GM06990 (cell line): ENCODE results near the gene MED10.

Source experiments
- DNase-seq: peaks from one replicate; pipeline ENCODE4 v3.0.0-alpha.2; 2011; ENCODE audit not compliant: insufficient read length; ENCODE audit errors: extremely low read depth
- H3K27me3 ChIP-seq: replicated peaks from 2 replicates; pipeline ENCODE4 v1.6.0; 2011; ENCODE audit warnings: low read length; ENCODE audit not compliant: control insufficient read depth, insufficient read depth
- H3K36me3 ChIP-seq: 2 replicates; pipeline ENCODE4 v1.5.1; 2011; ENCODE audit warnings: low read length; ENCODE audit not compliant: control insufficient read depth, insufficient read depth
- H3K4me3 ChIP-seq: replicated peaks from 2 replicates; pipeline ENCODE4 v1.5.1; 2011; ENCODE audit warnings: low read depth, mild to moderate bottlenecking, control low read depth, low read length
- TF ChIP-seq, protein P1 (sequence below): IDR thresholded peaks from 2 replicates; pipeline ENCODE4 v1.5.1; 2011; ENCODE audit warnings: low read length, control low read depth, mild to moderate bottlenecking, inconsistent platforms; ENCODE audit not compliant: insufficient read depth, poor library complexity, severe bottlenecking

MED10 gene

DNA sequence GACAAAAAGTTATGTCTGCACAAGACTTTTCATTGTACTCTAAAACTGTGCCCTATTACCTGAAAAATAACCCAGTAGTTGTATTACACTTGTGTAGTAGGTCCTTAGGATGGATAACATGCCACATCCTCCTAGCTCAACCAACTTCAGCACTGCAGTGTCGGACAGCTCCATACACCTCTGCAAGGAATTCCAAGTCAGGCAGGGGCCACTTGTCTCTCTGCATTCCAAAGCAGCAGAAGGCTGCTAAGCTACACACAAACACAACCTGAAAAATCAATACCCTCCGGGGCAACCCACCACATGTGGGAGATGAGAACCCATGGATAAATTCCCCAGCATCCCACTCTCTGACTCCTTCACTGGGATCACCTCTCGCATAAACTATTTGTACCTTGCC, 50.2 kb downstream of the MED10 start:
- DNase-seq = no peak
- H3K36me3 ChIP-seq = no peaks in the 10 kb centered on the region
- no peaks in the 10 kb centered on the region for H3K27me3 ChIP-seq
- TF ChIP-seq, protein P1, sequence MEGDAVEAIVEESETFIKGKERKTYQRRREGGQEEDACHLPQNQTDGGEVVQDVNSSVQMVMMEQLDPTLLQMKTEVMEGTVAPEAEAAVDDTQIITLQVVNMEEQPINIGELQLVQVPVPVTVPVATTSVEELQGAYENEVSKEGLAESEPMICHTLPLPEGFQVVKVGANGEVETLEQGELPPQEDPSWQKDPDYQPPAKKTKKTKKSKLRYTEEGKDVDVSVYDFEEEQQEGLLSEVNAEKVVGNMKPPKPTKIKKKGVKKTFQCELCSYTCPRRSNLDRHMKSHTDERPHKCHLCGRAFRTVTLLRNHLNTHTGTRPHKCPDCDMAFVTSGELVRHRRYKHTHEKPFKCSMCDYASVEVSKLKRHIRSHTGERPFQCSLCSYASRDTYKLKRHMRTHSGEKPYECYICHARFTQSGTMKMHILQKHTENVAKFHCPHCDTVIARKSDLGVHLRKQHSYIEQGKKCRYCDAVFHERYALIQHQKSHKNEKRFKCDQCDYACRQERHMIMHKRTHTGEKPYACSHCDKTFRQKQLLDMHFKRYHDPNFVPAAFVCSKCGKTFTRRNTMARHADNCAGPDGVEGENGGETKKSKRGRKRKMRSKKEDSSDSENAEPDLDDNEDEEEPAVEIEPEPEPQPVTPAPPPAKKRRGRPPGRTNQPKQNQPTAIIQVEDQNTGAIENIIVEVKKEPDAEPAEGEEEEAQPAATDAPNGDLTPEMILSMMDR = no peak
- H3K4me3 ChIP-seq = no peak overlapping the region

DNA sequence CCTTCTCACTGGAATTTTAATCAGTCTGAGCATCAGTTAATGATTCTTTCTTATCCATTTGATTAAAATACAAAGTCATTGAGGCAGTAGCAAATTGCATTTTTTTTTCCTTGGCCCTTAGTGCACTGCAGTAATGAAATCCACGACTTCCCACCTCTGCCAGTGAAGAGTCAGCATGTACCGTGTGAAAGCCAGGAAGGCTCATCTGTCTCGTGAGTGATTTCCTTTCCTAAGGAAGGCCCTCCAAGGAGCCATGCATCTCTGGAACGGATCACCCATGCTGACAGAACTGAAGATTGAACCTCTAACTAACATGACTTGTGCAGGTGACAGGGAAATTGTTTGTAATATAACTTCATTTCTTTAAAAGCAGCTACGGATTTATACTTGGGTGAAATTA, 51.6 kb downstream of the MED10 start:
- no peaks in the 10 kb centered on the region for H3K27me3 ChIP-seq
- DNase-seq = no peak
- no peak overlapping the region for H3K4me3 ChIP-seq
- no peaks in the 10 kb centered on the region for H3K36me3 ChIP-seq
- TF ChIP-seq, protein P1 = no peak

DNA sequence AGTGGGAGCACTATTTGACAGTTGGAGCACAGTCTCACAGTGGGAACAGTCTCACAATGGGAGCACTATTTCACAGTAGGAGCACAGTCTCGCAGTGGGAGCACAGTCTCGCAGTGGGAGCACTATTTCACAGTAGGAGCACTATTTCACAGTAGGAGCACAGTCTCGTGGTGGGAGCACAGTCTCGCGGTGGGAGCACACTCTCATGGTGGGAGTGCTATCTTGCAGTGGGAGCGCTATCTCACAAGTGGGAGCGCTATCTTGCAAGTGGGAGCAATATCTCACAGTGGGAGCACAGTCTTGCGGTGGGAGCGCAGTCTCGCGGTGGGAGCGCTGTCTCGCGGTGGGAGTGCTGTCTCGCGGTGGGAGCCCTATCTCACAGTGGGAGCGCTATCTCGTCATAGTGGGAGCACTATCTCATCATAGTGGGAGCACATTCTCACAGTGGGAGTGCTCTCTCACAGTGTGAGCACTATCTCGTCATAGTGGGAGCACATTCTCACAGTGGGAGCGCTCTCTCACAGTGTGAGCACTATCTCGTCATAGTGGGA, 56.1 kb downstream of the MED10 start:
- no peaks in the 10 kb centered on the region for H3K36me3 ChIP-seq
- H3K4me3 ChIP-seq = no peak overlapping the region
- TF ChIP-seq, protein P1 = no peak
- H3K27me3 ChIP-seq = no peaks in the 10 kb centered on the region; the same call in 1 of the 2 replicates
- DNase-seq = no peak
